Fibroblast of lung (primary cell): Measurements from ENCODE around the gene TMEM135. TPM values are rescaled to one million over a fixed set of nuclear protein-coding genes. Genes with fewer than 3 reads are reported as not detected.

ENCODE experiments used
- DNase-seq, 2 donors: peaks; one replicate each; pipeline versions ENCODE4 v3.0.0 to v3.0.0-alpha.2; 2010; ENCODE audit warnings: low read depth in 2 of 2
- H2AFZ ChIP-seq: 2 replicates; pipeline ENCODE4 v1.5.1; 2012; ENCODE audit warnings: low read length, control low read depth, inconsistent platforms
- H3K27ac ChIP-seq: 2 replicates; pipeline ENCODE4 v1.5.1; 2011; ENCODE audit warnings: low read length, control low read depth; ENCODE audit not compliant: insufficient read depth
- H3K27me3 ChIP-seq: 2 replicates; pipeline ENCODE4 v1.5.1; 2011; ENCODE audit warnings: mild to moderate bottlenecking, low read length; ENCODE audit not compliant: control insufficient read depth, insufficient read depth
- H3K36me3 ChIP-seq: 2 replicates; pipeline ENCODE4 v1.5.1; 2011; ENCODE audit warnings: low read length; ENCODE audit not compliant: control insufficient read depth, insufficient read depth
- H3K4me1 ChIP-seq: 2 replicates; pipeline ENCODE4 v1.5.1; 2011; ENCODE audit warnings: low read length; ENCODE audit not compliant: control insufficient read depth, insufficient read depth; ENCODE audit errors: extremely low read depth
- H3K4me2 ChIP-seq: 2 replicates; pipeline ENCODE4 v1.5.1; 2011; ENCODE audit warnings: low read length, control low read depth; ENCODE audit not compliant: insufficient read depth; ENCODE audit errors: extremely low read depth
- H3K4me3 ChIP-seq, 4 experiments: fragments of 200-600 bp in 1 of 4; sonication (generic) in 1 of 4; replicated peaks in 1 of 4; 2 replicates each; pipeline ENCODE4 v1.5.1; 2011 to 2016; ENCODE audit warnings: low read length in 4 of 4, low read depth in 3 of 4, mild to moderate bottlenecking in 3 of 4, control low read depth in 2 of 4, inconsistent platforms in 1 of 4, mixed read lengths in 1 of 4; ENCODE audit not compliant: insufficient read depth in 1 of 4; ENCODE audit errors: control extremely low read depth in 1 of 4
- H3K79me2 ChIP-seq: 2 replicates; pipeline ENCODE4 v1.5.1; 2012; ENCODE audit warnings: mild to moderate bottlenecking, low read length, inconsistent platforms; ENCODE audit not compliant: control insufficient read depth, insufficient read depth
- H3K9ac ChIP-seq: 2 replicates; pipeline ENCODE4 v1.5.1; 2011; ENCODE audit warnings: mild to moderate bottlenecking, low read length, control low read depth; ENCODE audit not compliant: insufficient read depth
- H3K9me3 ChIP-seq: 2 replicates; pipeline ENCODE4 v1.5.1; 2012; ENCODE audit warnings: low read depth, low read length; ENCODE audit not compliant: control insufficient read depth, insufficient read depth
- H4K20me1 ChIP-seq: 2 replicates; pipeline ENCODE4 v1.5.1; 2011; ENCODE audit warnings: low read length; ENCODE audit not compliant: control insufficient read depth, insufficient read depth; ENCODE audit errors: extremely low read depth
- CTCF ChIP-seq, 2 donors: IDR thresholded peaks in 1 of 2; conservative IDR thresholded peaks in 1 of 2; 1 replicate in 1 of 2; 2 replicates in 1 of 2; pipeline ENCODE4 v1.5.1; 2011 to 2012; ENCODE audit warnings: low read length in 2 of 2, control low read depth in 1 of 2, inconsistent platforms in 1 of 2, low read depth in 1 of 2, mild to moderate bottlenecking in 1 of 2
- EZH2 ChIP-seq: IDR thresholded peaks from 2 replicates; pipeline ENCODE4 v1.5.1; 2012; ENCODE audit warnings: low read length, control low read depth, mild to moderate bottlenecking; ENCODE audit errors: missing control alignments
- polyA plus RNA-seq, 2 donors: library from polyadenylated mRNA; depleted of rRNA in 1 of 2; stranded (reverse) in 1 of 2; unstranded in 1 of 2; fragments of >200 nt; gene quantifications; 2 replicates each; pipeline ENCODE4 v1.2.1, GENCODE V29; 2011 to 2012; ENCODE audit warnings: missing spikeins in 1 of 2
- total RNA-seq: library from RNA; depleted of rRNA; stranded (reverse); fragments of >200 nt; gene quantifications from 2 replicates; pipeline ENCODE4 v1.2.1, GENCODE V29; 2014

TMEM135 gene
- total and polyA plus RNA-seq, 2 donors (not counting 1 experiment from before 2014, with no cell fraction given): 17.3 to 20.6 TPM

DNA sequence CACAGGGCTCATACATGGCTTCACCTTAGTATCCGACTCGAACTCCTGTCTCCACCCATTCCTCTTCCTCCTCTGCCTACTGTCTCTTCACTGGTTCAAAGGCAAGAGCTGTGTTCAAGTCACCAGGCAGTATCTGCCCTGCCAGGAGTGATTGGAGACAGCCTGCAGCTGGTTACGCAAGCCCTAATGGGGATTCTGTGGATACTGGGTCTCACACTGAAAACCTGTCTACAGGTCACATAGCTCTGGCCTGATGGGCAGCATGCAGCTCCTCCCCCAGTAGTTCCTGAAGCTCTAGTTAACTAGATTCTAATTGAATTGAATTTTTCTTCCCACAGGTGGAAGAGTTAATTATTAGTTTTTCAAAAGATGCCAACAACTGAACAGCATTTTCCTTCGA lies 332.2 kb downstream of the TMEM135 start:
- H4K20me1 ChIP-seq: no peaks in the 10 kb centered on the region
- no peak for DNase-seq
- H3K27ac ChIP-seq: no peak overlapping the region
- no peaks in the 10 kb centered on the region for H3K9me3 ChIP-seq
- no peak overlapping the region for H2AFZ ChIP-seq
- H3K36me3 ChIP-seq: no peaks in the 10 kb centered on the region
- H3K27me3 ChIP-seq: peaks cover 2% of the 10 kb centered on the region
- H3K4me1 ChIP-seq: no peaks in the 10 kb centered on the region
- no peak for TF ChIP-seq CTCF (conservative IDR thresholded peaks at IDR 0.05 in 1 of 2, IDR thresholded peaks at IDR 0.05 in 1 of 2; ENCODE audit: low read depth in 1 of 2, low read length in 2 of 2)
- no peak for TF ChIP-seq EZH2
- H3K9ac ChIP-seq: no peak overlapping the region
- H3K4me2 ChIP-seq: no peak overlapping the region
- H3K79me2 ChIP-seq: no peaks in the 10 kb centered on the region
- no peak overlapping the region for H3K4me3 ChIP-seq

- Histone ChIP-seq H3K27ac (no peak overlapping the region), H3K9ac (no peak overlapping the region), H2AFZ (no peak overlapping the region), H4K20me1 (no peaks in the 10 kb centered on the region), H3K79me2 (no peaks in the 10 kb centered on the region), H3K9me3 (no peaks in the 10 kb centered on the region), H3K4me2 (no peak overlapping the region), H3K4me3 (no peak overlapping the region), H3K4me1 (no peaks in the 10 kb centered on the region), H3K36me3 (no peaks in the 10 kb centered on the region), H3K27me3 (peaks cover 2% of the 10 kb centered on the region)
- DNase-seq: no peak
- no peak for TF ChIP-seq CTCF (conservative IDR thresholded peaks at IDR 0.05 in 1 of 2, IDR thresholded peaks at IDR 0.05 in 1 of 2; ENCODE audit: low read depth in 1 of 2, low read length in 2 of 2)
- TF ChIP-seq EZH2: no peak
Observed at GRCh38 chr11:87372065-87372464, 334.3 kb downstream of the TMEM135 start.

Other genes with a start within 250 kb of the TMEM135 start
- gene PRSS23, start 237.4 kb upstream of the TMEM135 start, total RNA-seq: 141 and 194 TPM in 2 replicates
- gene PRSS23, start 237.4 kb upstream of the TMEM135 start, polyA plus RNA-seq: 147 and 151 TPM in 2 replicates
- 11.8 and 15.7 TPM in 2 replicates for gene FZD4, start 82.5 kb upstream of the TMEM135 start, total RNA-seq
- 6.4 and 17.8 TPM in 2 replicates for gene FZD4, start 82.5 kb upstream of the TMEM135 start, polyA plus RNA-seq